Right ventricle myocardium superior (tissue), 1 donor: Measurements from ENCODE around the gene MROH2A. TPM values are rescaled to one million over a fixed set of nuclear protein-coding genes. Genes with fewer than 3 reads are reported as not detected.

Experiments
- ATAC-seq: fragments of 200-7000 bp; cut with Tn5 transposase; one replicate; pipeline ENCODE4 v1.9.1; 2020; ENCODE audit warnings: mild to moderate bottlenecking; ENCODE audit not compliant: poor library complexity
- DNase-seq: peaks from one replicate; pipeline ENCODE4 v3.0.0-alpha.2; 2020
- intact Hi-C: fragments of 100-400 bp; cut with DNase I; formaldehyde crosslinking; loops from one replicate; pipeline ENCODE4 v1.11.2; 2022
- total RNA-seq: library from RNA; stranded (reverse); fragmentation: NEBNext Ultra II Directional; extraction: Animal tissue kit (Norgen Biotek cat#: 25700); gene quantifications from one replicate; pipeline ENCODE4 v1.2.1, GENCODE V29; 2021
- donor health status: DM: no; HTN: yes; CAD: no; lungs with severe emphysema.

The MROH2A gene
- total RNA-seq, 1 donor from 2014 or later, result not detected

DNA sequence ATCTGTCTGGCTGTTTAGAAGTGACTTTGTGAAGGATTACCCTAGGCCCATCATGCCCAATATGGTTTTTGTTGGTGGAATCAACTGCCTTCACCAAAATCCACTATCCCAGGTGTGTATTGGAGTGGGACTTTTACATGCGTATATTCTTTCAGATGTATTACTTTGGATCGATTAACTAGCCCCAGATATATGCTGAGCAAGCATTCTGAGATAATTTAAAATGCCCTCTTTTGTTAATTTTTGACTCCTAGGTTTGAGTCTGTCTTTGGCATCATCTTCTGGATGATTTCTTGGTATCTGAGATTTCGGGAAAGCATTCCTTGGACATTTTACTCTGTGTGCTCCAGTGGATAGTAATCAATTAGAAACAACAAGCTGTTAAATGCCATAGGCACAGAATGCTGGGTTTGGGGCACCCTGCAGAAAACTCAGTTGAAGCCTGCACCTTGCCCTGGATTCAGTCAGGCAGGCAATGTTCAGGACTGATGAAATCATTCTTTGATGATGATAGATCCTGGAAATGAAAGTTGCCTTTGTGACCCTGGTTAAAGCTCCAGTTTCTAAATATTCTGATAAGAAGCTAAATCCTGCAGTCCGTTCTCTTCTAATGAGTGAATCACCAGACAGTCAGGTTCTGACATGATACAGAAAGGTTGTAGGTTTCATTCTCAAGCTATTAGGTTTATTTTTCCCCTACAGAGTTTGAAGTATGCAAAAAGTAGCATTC lies 16.9 kb upstream of the MROH2A start:
- ATAC-seq, result no peak
- intact Hi-C loops, result no loop called here

DNA sequence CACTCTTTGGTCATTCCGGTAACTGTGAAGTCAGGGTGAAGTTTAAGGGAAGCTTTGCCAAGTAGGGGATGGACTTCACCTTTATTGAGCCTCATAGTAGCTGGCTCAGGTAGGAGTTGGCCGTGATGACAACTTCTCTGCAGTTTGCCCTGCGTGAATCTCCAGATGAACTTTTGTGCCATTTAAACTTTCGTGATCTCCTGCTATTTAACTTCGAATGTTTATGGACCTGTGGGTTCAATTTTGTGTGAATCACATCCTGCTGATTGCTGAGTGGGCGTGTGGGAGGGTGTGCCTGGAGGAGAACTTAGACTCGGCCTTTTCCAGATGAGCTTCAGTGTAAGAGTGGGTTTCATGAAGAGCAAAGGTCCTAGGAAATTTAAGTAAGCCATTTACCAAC lies 13.9 kb upstream of the MROH2A start:
- DNase-seq (no peak), ATAC-seq (no peak)
- intact Hi-C loops, result no loop called here

More for the DNA sequence above, 16.9 kb upstream of the MROH2A start:
- DNase-seq, result no peak

DNA sequence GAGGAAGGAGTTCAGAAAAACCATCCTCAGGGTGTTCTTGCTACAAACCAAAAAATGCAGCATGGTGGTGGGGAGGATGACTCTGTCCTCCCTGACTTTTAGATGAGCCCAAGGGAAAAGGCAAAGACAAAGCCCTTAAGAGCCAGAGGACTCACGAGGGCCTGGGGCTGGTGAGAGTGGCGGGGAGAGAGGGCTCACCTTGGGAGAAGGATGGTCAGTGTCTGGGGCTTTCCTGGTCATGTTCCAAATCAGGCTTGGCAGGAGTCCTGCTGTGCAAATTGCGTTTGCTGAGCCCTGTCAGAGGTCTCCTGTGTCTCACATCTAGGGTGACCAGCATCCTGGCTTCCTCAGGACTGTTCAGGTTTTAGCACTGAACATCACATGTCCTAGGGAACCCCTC lies 13.4 kb upstream of the MROH2A start:
- ATAC-seq, result no peak
- DNase-seq, result no peak
- intact Hi-C loops, result no loop called here

DNA sequence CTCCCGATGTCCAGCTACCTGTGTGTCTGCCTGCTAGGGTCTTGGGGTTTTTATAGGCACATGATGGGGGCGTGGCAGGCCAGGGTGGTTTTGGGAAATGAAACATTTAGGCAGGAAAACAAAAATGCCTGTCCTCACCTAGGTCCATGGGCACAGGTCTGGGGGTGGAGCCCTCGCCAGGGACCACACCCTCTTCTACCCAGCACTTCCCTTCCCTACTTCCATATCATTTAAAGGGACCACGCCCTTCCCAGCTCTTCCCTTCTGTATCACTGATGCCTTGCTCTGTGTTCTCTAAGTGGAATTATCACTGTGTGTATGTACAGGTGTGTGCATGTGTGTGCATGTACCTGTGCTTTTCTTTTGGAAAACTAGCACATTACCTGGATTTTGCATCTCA lies 11.7 kb upstream of the MROH2A start:
- DNase-seq (no peak), ATAC-seq (no peak)
- intact Hi-C loops, result no loop called here

DNA sequence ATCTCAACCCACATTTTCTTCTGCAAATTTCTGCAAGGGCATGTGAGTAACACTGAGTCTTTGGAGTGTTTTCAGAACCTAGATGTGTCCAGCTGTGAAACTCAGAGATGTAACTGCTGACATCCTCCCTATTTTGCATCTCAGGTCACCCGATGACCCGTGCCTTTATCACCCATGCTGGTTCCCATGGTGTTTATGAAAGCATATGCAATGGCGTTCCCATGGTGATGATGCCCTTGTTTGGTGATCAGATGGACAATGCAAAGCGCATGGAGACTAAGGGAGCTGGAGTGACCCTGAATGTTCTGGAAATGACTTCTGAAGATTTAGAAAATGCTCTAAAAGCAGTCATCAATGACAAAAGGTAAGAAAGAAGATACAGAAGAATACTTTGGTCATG lies 10.1 kb upstream of the MROH2A start:
- DNase-seq (no peak), ATAC-seq (no peak)
- intact Hi-C loops, result no loop called here

DNA sequence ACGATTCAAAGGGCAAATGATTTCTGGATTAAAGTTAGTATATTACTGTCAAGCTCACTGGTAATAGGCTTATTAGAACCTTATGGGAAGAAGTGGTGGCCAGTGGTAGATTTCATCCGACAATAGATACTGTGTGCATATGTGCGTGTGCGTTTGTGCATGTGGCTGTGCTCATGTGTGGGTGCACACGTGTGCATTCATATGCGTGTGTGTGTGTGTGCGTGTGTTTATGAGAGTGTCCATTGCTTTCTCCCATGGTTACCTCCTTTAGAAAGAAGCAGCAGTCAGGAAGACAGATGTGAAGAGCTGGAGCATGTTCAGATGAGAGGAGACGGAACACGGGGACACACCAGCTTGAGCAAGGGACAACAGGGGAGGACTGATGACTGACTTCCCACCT lies 8.9 kb upstream of the MROH2A start:
- DNase-seq, result no peak
- no peak for ATAC-seq
- intact Hi-C loops, result no loop called here

DNA sequence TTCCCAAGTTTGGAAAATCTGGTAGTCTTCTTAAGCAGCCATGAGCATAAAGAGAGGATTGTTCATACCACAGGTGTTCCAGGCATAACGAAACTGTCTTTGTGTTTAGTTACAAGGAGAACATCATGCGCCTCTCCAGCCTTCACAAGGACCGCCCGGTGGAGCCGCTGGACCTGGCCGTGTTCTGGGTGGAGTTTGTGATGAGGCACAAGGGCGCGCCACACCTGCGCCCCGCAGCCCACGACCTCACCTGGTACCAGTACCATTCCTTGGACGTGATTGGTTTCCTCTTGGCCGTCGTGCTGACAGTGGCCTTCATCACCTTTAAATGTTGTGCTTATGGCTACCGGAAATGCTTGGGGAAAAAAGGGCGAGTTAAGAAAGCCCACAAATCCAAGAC lies 6.0 kb upstream of the MROH2A start:
- DNase-seq (no peak), ATAC-seq (no peak)
- intact Hi-C loops, result no loop called here

DNA sequence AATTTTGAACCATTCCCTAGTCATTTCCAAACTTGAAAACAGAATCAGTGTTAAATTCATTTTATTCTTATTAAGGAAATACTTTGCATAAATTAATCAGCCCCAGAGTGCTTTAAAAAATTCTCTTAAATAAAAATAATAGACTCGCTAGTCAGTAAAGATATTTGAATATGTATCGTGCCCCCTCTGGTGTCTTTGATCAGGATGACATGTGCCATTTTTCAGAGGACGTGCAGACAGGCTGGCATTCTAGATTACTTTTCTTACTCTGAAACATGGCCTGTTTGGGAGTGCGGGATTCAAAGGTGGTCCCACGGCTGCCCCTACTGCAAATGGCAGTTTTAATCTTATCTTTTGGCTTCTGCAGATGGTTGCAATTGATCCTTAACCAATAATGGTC lies 5.5 kb upstream of the MROH2A start:
- intact Hi-C loops, result no loop called here
- DNase-seq (no peak), ATAC-seq (no peak)

DNA sequence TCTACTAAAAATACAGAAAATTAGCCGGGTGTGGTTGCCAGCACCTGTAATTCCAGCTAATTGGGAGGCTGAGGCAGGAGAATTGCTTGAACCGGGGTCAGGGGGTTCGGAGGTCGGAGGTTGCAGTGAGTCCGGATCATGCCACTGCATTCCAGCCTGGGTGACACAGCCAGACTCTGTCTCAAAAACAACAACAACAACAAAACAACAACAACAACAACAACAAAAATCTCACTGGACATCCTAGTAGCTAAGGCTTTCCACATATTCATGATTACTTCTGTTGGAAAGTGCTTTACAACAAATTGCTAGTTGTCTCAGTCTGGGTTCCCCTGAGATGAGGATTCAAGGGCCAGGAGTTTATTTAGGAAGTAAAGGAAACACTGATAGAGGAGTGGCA lies 4.3 kb upstream of the MROH2A start:
- DNase-seq (no peak), ATAC-seq (no peak)
- intact Hi-C loops, result no loop called here

DNA sequence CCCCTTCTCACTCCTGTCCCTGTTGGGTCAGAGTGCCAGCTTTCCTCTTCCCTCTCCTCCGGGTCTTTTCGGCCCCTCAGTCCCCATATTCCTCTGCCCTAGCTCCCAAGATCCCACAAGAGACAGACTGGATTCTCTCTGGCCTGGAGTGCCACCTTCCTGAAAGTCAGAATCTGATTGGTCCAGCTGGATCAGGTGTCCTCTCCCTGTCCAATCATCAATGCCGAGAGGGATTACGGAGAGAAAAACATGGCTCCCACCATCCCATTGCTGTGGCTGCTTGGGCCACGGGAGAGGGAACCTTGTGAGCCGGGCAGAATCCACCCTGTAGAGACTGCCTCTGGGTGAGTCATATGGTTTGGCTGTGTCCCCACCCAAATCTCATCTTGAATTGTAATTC lies 2.7 kb upstream of the MROH2A start:
- no peak for DNase-seq
- intact Hi-C loops, result no loop called here
- no peak for ATAC-seq

DNA sequence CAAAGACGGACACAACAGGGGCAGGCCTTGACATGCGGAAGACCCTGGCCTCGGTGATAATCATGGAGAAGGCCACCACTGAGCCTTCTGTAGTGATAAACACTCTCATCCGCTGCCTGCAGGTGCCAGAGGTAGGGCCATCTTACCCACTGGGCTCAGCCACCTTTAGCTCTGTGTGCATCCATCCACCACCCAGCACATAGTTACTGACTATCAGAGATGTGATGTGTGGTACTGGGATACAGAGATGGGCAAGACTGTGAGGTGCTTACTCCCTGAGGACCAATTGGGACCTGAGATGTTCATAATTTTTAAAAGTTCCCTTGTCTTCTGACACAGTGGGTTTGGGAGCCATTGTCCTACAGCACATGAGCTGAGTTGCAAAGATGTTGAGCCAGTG lies 1.6 kb downstream of the MROH2A start:
- DNase-seq (no peak), ATAC-seq (no peak)
- intact Hi-C loops, result no loop called here

DNA sequence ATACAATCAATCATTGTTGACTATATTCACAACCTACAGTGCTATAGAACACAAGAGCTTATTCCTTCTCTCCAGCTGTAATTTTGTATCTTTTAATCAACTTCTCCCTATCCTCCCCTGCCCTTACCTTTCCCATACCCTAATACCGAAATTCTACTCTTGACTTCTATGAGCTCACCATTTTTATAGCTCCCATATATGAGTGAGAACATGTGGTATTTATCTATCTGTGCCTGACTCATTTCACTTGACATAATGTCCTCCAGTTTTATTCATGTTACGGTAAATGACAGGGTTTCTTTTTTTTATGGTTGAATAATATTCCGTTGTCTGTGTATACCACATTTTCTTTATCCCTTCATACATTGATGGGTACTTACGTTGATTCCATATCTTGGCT lies 2.6 kb downstream of the MROH2A start:
- intact Hi-C loops, result no loop called here
- no peak for ATAC-seq

DNA sequence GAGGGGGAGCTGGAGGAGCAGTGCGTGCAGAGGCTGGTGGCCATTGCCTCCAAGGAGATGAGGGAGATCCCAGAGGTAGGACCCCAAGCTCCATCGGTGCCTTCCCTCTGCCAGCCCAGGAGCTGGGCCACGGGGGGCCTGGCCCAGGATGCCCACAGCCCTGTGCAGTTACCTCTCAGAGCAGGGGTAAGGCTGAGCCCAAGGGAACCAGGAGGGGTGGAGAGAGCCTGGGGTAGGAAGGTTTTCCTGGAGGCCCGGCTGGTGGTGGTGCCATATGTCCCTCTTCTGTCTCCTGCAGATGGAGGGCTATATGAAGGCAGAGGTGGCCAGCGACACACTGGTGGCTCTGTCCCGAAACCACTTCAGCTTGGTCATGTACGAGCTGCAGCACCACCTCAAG lies 11.4 kb downstream of the MROH2A start:
- intact Hi-C loops, result no loop called here
- ATAC-seq (no peak), DNase-seq (no peak)

More for the DNA sequence above, 2.6 kb downstream of the MROH2A start:
- DNase-seq, result no peak

DNA sequence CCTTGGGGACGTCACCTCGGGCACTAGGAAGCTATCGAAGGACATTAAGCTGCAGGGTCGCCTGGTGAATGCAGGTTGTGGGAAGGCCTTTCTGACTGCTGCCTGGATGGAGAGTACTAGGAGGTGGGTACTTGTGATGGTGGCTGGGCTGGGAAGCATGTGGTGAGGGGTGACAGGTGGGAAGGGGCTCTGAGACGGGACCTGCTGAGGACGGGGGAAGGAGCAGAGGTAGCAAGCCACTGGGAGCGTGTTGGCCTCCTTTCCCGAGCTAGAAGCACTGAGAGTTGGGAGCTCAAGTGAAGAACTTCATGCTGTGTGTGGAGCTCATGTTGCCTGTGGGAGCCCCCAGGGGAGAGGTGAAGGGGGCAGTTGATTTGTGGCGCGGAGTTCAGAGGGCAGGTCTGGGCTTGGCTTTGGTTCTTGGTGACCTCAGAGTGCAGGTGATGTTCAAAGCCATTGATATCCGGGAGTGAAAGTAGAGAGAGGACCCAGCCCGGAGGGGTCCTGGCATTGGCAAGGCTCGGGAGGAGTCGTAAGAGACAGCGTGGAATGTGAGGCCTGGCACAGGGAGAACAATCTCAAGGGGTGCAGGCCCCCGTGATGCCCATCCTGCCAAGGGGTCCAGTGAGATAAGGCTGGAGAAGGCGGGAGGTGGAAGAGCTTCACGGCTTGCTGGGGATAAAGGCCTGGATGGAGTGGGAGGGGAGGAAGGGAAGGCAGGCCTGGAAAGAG lies 13.2 kb downstream of the MROH2A start:
- ATAC-seq, result no peak
- no peak for DNase-seq
- intact Hi-C loops, result no loop called here

DNA sequence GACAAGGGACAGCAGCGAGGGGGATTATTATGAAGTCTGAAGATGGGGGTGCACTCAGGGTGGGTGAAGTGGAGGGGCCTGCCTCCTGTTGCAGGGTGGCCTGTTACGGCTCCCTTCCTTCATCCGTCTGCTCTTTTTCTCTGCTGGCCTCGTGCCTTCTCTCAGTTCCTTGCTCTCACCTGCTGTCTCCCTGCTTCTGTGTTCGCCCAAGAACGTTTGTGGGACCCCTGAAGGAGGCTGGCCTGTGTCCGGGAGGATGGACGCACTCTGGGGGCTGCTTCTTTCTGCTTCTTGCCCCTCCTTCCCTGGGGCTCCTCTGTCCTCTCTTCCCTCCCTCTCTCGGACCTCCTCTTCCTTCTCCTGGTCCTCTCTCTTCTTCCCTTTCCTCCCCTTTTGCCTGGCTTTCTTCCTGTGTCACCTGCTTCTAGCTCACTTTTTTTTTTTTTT lies 13.8 kb downstream of the MROH2A start:
- ATAC-seq (no peak), DNase-seq (no peak)
- intact Hi-C loops, result no loop called here

DNA sequence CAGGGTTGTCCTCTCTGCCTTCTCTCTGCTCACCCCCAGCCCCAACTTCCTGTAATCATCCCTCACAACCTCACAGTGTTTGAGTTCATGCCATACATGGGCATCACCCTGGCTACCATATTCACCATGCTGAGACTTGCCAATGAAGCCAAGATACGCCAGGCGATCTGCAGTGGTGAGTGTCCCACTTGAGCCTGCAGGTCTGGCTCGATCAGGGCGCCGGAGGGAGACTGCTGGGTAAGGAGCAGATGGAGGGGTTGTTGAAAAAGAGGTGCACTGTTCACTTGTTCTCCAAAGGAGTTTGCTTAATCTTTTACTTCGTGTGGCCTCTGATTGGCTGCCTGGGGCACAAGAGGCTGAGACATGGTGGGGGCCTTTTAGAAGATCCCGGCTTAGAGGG lies 14.6 kb downstream of the MROH2A start:
- intact Hi-C loops, result no loop called here
- ATAC-seq, result no peak
- no peak for DNase-seq

DNA sequence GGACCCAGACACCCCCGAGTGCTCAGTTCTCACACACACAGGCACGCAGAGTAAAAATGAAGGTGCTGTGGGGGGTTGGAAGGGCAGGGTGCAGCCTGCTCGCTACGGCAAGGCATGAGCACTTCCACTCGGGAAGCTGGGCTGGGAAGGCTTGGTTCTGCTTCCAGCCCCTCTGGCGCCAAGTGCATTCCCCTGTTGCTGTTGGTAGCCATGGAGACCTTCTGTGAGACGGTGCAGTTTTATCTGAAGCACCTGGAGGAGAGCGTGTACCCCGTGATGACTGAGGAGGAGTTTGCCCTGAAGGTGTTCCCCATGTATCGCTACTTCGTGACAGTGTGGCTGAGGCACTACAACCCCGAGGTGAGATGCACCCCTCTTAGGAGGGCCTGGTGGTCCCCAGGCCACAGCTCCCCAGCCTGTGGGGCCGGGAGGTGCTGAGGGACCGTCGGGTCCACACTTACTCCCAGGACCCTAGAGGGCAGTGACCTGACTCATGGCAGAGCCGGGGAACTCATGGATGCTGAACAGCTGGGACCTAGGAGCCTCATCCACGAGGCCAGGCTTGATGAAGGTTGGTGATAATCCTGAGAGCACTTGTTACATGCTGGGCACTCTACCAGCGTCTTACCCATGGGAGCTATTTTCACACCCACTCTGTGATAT lies 15.5 kb downstream of the MROH2A start:
- DNase-seq (no peak), ATAC-seq (no peak)
- intact Hi-C loops, result no loop called here

DNA sequence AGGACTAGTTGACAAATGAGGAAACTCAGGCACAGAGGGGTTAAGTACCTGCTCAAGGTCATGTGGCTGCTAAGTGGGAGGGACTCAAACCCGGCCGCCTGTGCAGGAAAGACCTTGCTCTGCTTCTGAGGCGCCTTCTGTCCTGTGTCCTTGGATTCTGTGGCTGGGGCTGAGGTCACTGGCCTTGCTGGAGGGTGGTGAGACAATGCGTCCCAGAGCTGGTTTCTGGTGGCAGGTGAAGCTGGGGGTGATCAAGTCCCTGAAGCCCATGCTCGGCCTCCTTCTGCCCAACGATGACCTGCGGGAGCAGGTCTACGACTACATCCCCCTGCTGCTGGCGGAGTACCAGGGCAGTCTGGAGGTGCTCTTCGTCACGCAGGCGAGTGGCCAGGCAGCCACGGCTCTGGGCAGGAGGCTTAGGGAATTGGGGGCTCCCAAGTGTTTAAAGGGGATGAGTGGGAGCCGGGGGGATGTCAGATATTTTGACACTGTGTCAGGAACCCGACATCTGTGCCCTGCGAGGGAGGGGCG lies 16.1 kb downstream of the MROH2A start:
- no peak for DNase-seq
- no peak for ATAC-seq
- intact Hi-C loops, result no loop called here

DNA sequence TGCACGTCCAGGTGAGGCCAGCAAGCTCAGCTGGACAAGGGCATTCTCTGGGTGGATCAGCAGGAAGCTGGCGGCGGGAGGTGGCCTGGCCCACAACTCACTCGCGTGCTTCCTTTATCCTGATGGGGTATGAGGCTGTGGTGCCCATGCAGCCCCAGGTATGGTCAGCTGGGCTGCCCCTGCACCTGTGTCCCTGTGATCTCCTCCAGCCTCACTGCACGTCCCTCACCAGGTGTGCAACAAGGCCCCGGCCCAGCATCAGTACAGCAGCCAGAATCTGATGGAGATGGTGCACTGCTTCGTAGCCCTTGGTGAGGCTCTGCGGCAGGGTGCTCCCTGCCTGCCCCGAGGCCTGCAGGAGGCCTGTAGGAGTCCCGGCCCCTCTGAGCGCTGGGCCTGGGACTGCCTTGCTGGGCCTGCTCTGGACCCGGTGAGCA lies 17.6 kb downstream of the MROH2A start:
- DNase-seq (no peak), ATAC-seq (no peak)
- intact Hi-C loops, result no loop called here

DNA sequence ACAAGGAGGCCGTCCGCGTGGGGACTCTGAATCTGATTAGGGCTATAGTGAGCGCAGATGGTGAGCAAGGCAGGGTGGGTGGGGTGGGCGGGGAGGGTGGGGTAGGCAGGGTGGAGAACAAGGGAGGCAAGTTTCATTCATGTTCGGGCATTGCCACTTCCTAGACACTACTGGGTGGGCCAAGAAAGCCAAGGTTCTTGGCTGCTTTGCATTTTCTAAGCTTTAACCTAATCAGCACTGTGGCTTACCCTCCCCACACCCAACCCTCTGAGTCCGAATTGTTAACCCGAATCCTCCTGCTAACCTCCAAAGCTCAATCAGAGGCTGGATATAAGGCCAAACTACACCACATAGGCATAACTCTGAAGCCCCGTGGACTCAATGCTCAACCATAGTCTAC lies 18.1 kb downstream of the MROH2A start:
- no peak for ATAC-seq
- intact Hi-C loops, result no loop called here
- no peak for DNase-seq
